Measurements from ENCODE around the gene MAPT.

MAPT gene

GRCh38 chr17:46061435-46061834 is 167.1 kb downstream of the MAPT start:
- peak; percentile 22 for DNase-seq

GRCh38 chr17:46063241-46063640 is 168.9 kb downstream of the MAPT start:
- DNase-seq: peak; percentile 93

- no peak for DNase-seq
Observed at GRCh38 chr17:46064460-46064859, 170.1 kb downstream of the MAPT start.

GRCh38 chr17:46071796-46072195 is 177.4 kb downstream of the MAPT start:
- DNase-seq: no peak

GRCh38 chr17:46072998-46073397 is 178.6 kb downstream of the MAPT start:
- DNase-seq: peak; percentile 94

- DNase-seq: no peak
Observed at GRCh38 chr17:46074540-46074939, 180.2 kb downstream of the MAPT start.
